Dermis blood vessel endothelial cell (primary cell): ENCODE measurements around the gene PTPN1. TPM values are rescaled to one million over a fixed set of nuclear protein-coding genes. Genes with fewer than 3 reads are reported as not detected.
"Not testable (repeated sequence)": the region's sequence is repeated elsewhere in the genome, so short reads cannot be mapped to it uniquely, and the experiment has no call there.

Experiments
- DNase-seq: peaks from one replicate; pipeline ENCODE4 v3.0.0; 2010
- total RNA-seq: library from RNA; depleted of rRNA; stranded (reverse); fragments of >200 nt; gene quantifications from 2 replicates; pipeline ENCODE4 v1.2.3, GENCODE V29; 2014

PTPN1 gene
- total RNA-seq, 1 donor from 2014 or later = 28.8 TPM

- DNase-seq = no peak
Observed at GRCh38 chr20:50615407-50615806, 105.2 kb downstream of the PTPN1 start.

GRCh38 chr20:50617022-50617421, 106.8 kb downstream of the PTPN1 start:
- DNase-seq = no peak

- no peak for DNase-seq
Observed at GRCh38 chr20:50618537-50618936, 108.4 kb downstream of the PTPN1 start.

GRCh38 chr20:50620459-50620858, 110.3 kb downstream of the PTPN1 start:
- DNase-seq = not testable (repeated sequence)

- no peak for DNase-seq
Observed at GRCh38 chr20:50621068-50621665, 111.0 kb downstream of the PTPN1 start.

- no peak for DNase-seq
Observed at GRCh38 chr20:50624351-50625016, 114.3 kb downstream of the PTPN1 start.

GRCh38 chr20:50625986-50626677, 115.9 kb downstream of the PTPN1 start:
- peak; percentile 55 for DNase-seq

- no peak for DNase-seq
Observed at GRCh38 chr20:50627747-50628146, 117.6 kb downstream of the PTPN1 start.

GRCh38 chr20:50628332-50628731, 118.1 kb downstream of the PTPN1 start:
- DNase-seq = no peak

- DNase-seq = no peak
Observed at GRCh38 chr20:50628853-50629669, 118.9 kb downstream of the PTPN1 start.

- no peak for DNase-seq
Observed at GRCh38 chr20:50629670-50630045, 119.5 kb downstream of the PTPN1 start.

GRCh38 chr20:50630578-50631263, 120.5 kb downstream of the PTPN1 start:
- no peak for DNase-seq

GRCh38 chr20:50632236-50632635, 122.1 kb downstream of the PTPN1 start:
- DNase-seq = no peak

GRCh38 chr20:50632701-50633100, 122.5 kb downstream of the PTPN1 start:
- no peak for DNase-seq

- no peak for DNase-seq
Observed at GRCh38 chr20:50633361-50633760, 123.2 kb downstream of the PTPN1 start.

- no peak for DNase-seq
Observed at GRCh38 chr20:50634191-50634590, 124.0 kb downstream of the PTPN1 start.

Other genes starting within 250 kb of the PTPN1 start
- 0.68 TPM in 1 of 2 replicates, not detected in the other for gene RIPOR3, start 181.2 kb downstream of the PTPN1 start, total RNA-seq
- 0.28 and 0.85 TPM in 2 replicates for gene PARD6B, start 221.2 kb downstream of the PTPN1 start, total RNA-seq